H9 (cell line): Measurements from ENCODE around the gene SNX7. TPM values are rescaled to one million over a fixed set of nuclear protein-coding genes. Genes with fewer than 3 reads are reported as not detected.

Experiments used
- DNase-seq: peaks from one replicate; pipeline ENCODE4 v3.0.0-alpha.2; 2017
- H2AFZ ChIP-seq: one replicate; pipeline ENCODE4 v1.6.1; 2013; ENCODE audit warnings: mild to moderate bottlenecking, low read length, control low read depth, moderate library complexity
- H2AK5ac ChIP-seq: 2 replicates; pipeline ENCODE4 v1.6.1; 2013; ENCODE audit warnings: low read length, control low read depth, mixed read lengths; ENCODE audit not compliant: insufficient read length
- H2BK120ac ChIP-seq: one replicate; pipeline ENCODE4 v1.6.1; 2013; ENCODE audit warnings: low read depth, mild to moderate bottlenecking, low read length, control low read depth, inconsistent platforms; ENCODE audit not compliant: poor library complexity, severe bottlenecking
- H2BK12ac ChIP-seq: 2 replicates; pipeline ENCODE4 v1.6.1; 2013; ENCODE audit warnings: low read length, control low read depth, mixed read lengths, low read depth; ENCODE audit not compliant: insufficient read length
- H2BK15ac ChIP-seq: 2 replicates; pipeline ENCODE4 v1.6.1; 2013; ENCODE audit warnings: low read depth, low read length, control low read depth
- H2BK20ac ChIP-seq: one replicate; pipeline ENCODE4 v1.6.1; 2013; ENCODE audit warnings: low read depth, mild to moderate bottlenecking, low read length, control low read depth, inconsistent platforms; ENCODE audit not compliant: poor library complexity, severe bottlenecking
- H2BK5ac ChIP-seq: 2 replicates; pipeline ENCODE4 v1.6.1; 2013; ENCODE audit warnings: low read length, control low read depth, mixed read lengths; ENCODE audit not compliant: insufficient read length
- H3K14ac ChIP-seq: 2 replicates; pipeline ENCODE4 v1.6.1; 2013; ENCODE audit warnings: low read length, control low read depth; ENCODE audit not compliant: insufficient read depth
- H3K18ac ChIP-seq: 2 replicates; pipeline ENCODE4 v1.6.1; 2013; ENCODE audit warnings: low read depth, mild to moderate bottlenecking, mixed read lengths, low read length, control low read depth; ENCODE audit not compliant: insufficient read length
- H3K23ac ChIP-seq: 2 replicates; pipeline ENCODE4 v1.6.1; 2013; ENCODE audit warnings: low read length, control low read depth, mixed read lengths, low read depth; ENCODE audit not compliant: insufficient read length
- H3K23me2 ChIP-seq: 2 replicates; pipeline ENCODE4 v1.6.1; 2013; ENCODE audit warnings: low read depth, mild to moderate bottlenecking, mixed read lengths, low read length, control low read depth; ENCODE audit not compliant: insufficient read length, poor library complexity, severe bottlenecking
- H3K27ac ChIP-seq: 2 replicates; pipeline ENCODE4 v1.5.1; 2013; ENCODE audit warnings: low read length, control low read depth, mixed read lengths, low read depth; ENCODE audit not compliant: insufficient read length
- H3K27me3 ChIP-seq: 2 replicates; pipeline ENCODE4 v1.6.1; 2013; ENCODE audit warnings: low read length, control low read depth, inconsistent platforms; ENCODE audit not compliant: insufficient read depth
- H3K4ac ChIP-seq: 2 replicates; pipeline ENCODE4 v1.6.1; 2013; ENCODE audit warnings: low read depth, mild to moderate bottlenecking, control low read depth, inconsistent platforms, low read length, moderate library complexity
- H3K4me1 ChIP-seq: 2 replicates; pipeline ENCODE4 v1.6.1; 2013; ENCODE audit warnings: low read length, control low read depth, inconsistent platforms; ENCODE audit not compliant: insufficient read depth
- H3K4me2 ChIP-seq: 2 replicates; pipeline ENCODE4 v1.6.1; 2013; ENCODE audit warnings: low read length, control low read depth, mixed read lengths; ENCODE audit not compliant: insufficient read length, insufficient read depth
- H3K56ac ChIP-seq: 2 replicates; pipeline ENCODE4 v1.6.1; 2013; ENCODE audit warnings: low read depth, mild to moderate bottlenecking, mixed read lengths, low read length, control low read depth; ENCODE audit not compliant: insufficient read length
- H3K79me1 ChIP-seq: 2 replicates; pipeline ENCODE4 v1.6.1; 2013; ENCODE audit warnings: low read depth, mild to moderate bottlenecking, moderate library complexity, low read length, control low read depth, inconsistent platforms; ENCODE audit not compliant: insufficient read depth, poor library complexity, severe bottlenecking
- H3K79me2 ChIP-seq: 2 replicates; pipeline ENCODE4 v1.6.1; 2013; ENCODE audit warnings: low read length, control low read depth, inconsistent platforms; ENCODE audit not compliant: insufficient read depth
- H3K9ac ChIP-seq: 2 replicates; pipeline ENCODE4 v1.6.1; 2013; ENCODE audit warnings: low read length, control low read depth, mixed read lengths; ENCODE audit not compliant: insufficient read length; ENCODE audit errors: extremely low read depth
- H3K9me3 ChIP-seq: one replicate; pipeline ENCODE4 v1.6.1; 2013; ENCODE audit warnings: low read depth, low read length, inconsistent platforms; ENCODE audit not compliant: control insufficient read depth
- H3T11ph ChIP-seq: one replicate; pipeline ENCODE4 v1.6.1; 2013; ENCODE audit warnings: mild to moderate bottlenecking, low read length, control low read depth, inconsistent platforms
- H4K20me1 ChIP-seq: one replicate; pipeline ENCODE4 v1.6.1; 2013; ENCODE audit not compliant: control insufficient read depth, insufficient read length, insufficient read depth
- H4K5ac ChIP-seq: 2 replicates; pipeline ENCODE4 v1.6.1; 2013; ENCODE audit warnings: low read depth, mild to moderate bottlenecking, mixed read lengths, low read length, control low read depth; ENCODE audit not compliant: insufficient read length
- H4K8ac ChIP-seq: replicated peaks from 2 replicates; pipeline ENCODE4 v1.6.1; 2013; ENCODE audit warnings: low read length, control low read depth, mixed read lengths, low read depth; ENCODE audit not compliant: insufficient read length
- H4K91ac ChIP-seq: 2 replicates; pipeline ENCODE4 v1.6.1; 2013; ENCODE audit warnings: low read depth, mild to moderate bottlenecking, moderate library complexity, mixed read lengths, low read length, control low read depth; ENCODE audit not compliant: insufficient read length
- H3K27ac Mint-ChIP-seq, 3 experiments: 2 replicates in 2 of 3; 3 replicates in 1 of 3; pipeline ENCODE4 v1.8.0; 2020 to 2021; ENCODE audit warnings: mixed read lengths in 3 of 3, mild to moderate bottlenecking in 1 of 3, moderate library complexity in 1 of 3
- H3K27me3 Mint-ChIP-seq: 2 replicates; pipeline ENCODE4 v1.8.0; 2021; ENCODE audit warnings: low read depth, mild to moderate bottlenecking, moderate library complexity, mixed read lengths
- H3K36me3 Mint-ChIP-seq, 3 experiments: 2 replicates in 2 of 3; 3 replicates in 1 of 3; pipeline ENCODE4 v1.8.0; 2020 to 2021; ENCODE audit warnings: low read depth in 3 of 3, mixed read lengths in 3 of 3; ENCODE audit not compliant: insufficient read depth in 1 of 3
- H3K4me1 Mint-ChIP-seq, 2 experiments: 2 replicates each; pipeline ENCODE4 v1.8.0; 2020; ENCODE audit warnings: mixed read lengths in 2 of 2
- H3K4me3 Mint-ChIP-seq, 2 experiments: 2 replicates in 1 of 2; 3 replicates in 1 of 2; pipeline ENCODE4 v1.8.0; 2020 to 2021; ENCODE audit warnings: mild to moderate bottlenecking in 2 of 2, mixed read lengths in 2 of 2, moderate library complexity in 1 of 2
- H3K9me3 Mint-ChIP-seq, 2 experiments: 2 replicates in 1 of 2; 3 replicates in 1 of 2; pipeline ENCODE4 v1.8.0; 2020; ENCODE audit warnings: mild to moderate bottlenecking in 2 of 2, mixed read lengths in 2 of 2, moderate library complexity in 1 of 2
- WGBS: extraction: QIAGEN DNeasy Blood & Tissue Kit; methylation state at CpG from one replicate; pipeline ENCODE4 v1.1.7; 2013; ENCODE audit warnings: missing lambda C conversion rate, low lambda C conversion rate, mixed read lengths; ENCODE audit not compliant: insufficient read length; ENCODE audit errors: extremely low coverage; 5-methylcytosine and 5-hydroxymethylcytosine counted together
- total RNA-seq: library from RNA; stranded (reverse); gene quantifications from 2 replicates; pipeline ENCODE4 v1.2.1, GENCODE V29; 2021
- TF ChIP-seq, protein P1 (sequence below): fragments of 200-600 bp; sonication (generic); conservative IDR thresholded peaks from 3 replicates; pipeline ENCODE4 v1.8.0; 2021; ENCODE audit warnings: antibody characterized with exemption, mild to moderate bottlenecking

The SNX7 gene
- total RNA-seq, 1 experiment from 2014 or later = 24.7 TPM

DNA sequence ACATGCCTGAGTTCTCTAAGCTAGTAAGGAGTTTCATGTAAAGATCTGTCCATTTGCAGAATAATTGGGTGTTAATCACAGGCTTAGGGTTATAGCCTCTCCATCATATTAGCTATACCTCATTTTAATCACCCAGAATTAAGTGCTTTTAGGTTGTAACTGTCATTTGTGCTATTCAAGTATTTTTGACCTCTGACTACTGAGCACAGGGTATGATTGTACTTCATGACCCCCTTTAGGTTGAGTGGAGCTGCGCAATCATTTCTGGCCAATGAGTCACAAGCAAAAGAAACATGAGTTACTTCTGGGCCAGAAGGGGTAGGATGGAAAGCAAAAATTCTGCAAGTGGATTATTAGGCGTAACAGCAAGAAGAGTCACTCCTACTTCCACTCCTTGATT lies 8.4 kb upstream of the SNX7 start:
- Histone ChIP-seq H3K27me3 (no peaks in the 10 kb centered on the region), H3K4ac (no peak overlapping the region), H3K79me2 (no peaks in the 10 kb centered on the region), H2BK12ac (no peak overlapping the region), H4K5ac (no peak overlapping the region), H3K23me2 (no peaks in the 10 kb centered on the region), H2AFZ (no peak overlapping the region), H3K9me3 (no peaks in the 10 kb centered on the region), H3T11ph (no peak overlapping the region), H3K18ac (no peak overlapping the region), H4K8ac (no peak overlapping the region), H2BK15ac (no peak overlapping the region), H3K14ac (no peak overlapping the region), H3K4me1 (no peaks in the 10 kb centered on the region), H2BK5ac (no peak overlapping the region), H3K9ac (no peak overlapping the region), H3K23ac (no peak overlapping the region), H2AK5ac (no peak overlapping the region), H4K91ac (no peak overlapping the region), H3K27ac (no peak overlapping the region), H3K79me1 (no peaks in the 10 kb centered on the region), H3K4me2 (no peak overlapping the region), H2BK20ac (no peak overlapping the region), H4K20me1 (no peaks in the 10 kb centered on the region), H2BK120ac (no peak overlapping the region), H3K56ac (no peak overlapping the region)
- Mint-ChIP-seq H3K4me1 (no peaks in the 10 kb centered on the region), H3K27me3 (no peaks in the 10 kb centered on the region), H3K9me3 (peaks cover 7% of the 10 kb centered on the region in 2 experiments), H3K4me3 (no peak overlapping the region), H3K27ac (no peak overlapping the region), H3K36me3 (peaks cover 3 to 8% (median 4%) of the 10 kb centered on the region in 3 experiments; a peak in 5 of 7 replicates)
- WGBS = no CpG with 5 or more reads among the region's 2 CpGs
- TF ChIP-seq, protein P1, sequence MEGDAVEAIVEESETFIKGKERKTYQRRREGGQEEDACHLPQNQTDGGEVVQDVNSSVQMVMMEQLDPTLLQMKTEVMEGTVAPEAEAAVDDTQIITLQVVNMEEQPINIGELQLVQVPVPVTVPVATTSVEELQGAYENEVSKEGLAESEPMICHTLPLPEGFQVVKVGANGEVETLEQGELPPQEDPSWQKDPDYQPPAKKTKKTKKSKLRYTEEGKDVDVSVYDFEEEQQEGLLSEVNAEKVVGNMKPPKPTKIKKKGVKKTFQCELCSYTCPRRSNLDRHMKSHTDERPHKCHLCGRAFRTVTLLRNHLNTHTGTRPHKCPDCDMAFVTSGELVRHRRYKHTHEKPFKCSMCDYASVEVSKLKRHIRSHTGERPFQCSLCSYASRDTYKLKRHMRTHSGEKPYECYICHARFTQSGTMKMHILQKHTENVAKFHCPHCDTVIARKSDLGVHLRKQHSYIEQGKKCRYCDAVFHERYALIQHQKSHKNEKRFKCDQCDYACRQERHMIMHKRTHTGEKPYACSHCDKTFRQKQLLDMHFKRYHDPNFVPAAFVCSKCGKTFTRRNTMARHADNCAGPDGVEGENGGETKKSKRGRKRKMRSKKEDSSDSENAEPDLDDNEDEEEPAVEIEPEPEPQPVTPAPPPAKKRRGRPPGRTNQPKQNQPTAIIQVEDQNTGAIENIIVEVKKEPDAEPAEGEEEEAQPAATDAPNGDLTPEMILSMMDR = no peak
- no peak for DNase-seq
